CD4-positive, alpha-beta memory T cell (primary cell): ENCODE data around the gene KCTD5. TPM values are rescaled to one million over a fixed set of nuclear protein-coding genes. Genes with fewer than 3 reads are reported as not detected.
"Not testable (repeated sequence)": the region's sequence is repeated elsewhere in the genome, so short reads cannot be mapped to it uniquely, and the experiment has no call there.

Experiments used
- CTCF ChIA-PET: fragments of 350-600 bp; sonication (Branson Sonifier 250); formaldehyde crosslinking; loops from one replicate; lab custom pipeline; 2021; ENCODE audit warnings: inconsistent platforms; ENCODE audit not compliant: partially characterized antibody; lab: Charles Lee
- POLR2A ChIA-PET: fragments of 350-600 bp; sonication (Branson Sonifier 250); formaldehyde crosslinking; loops from one replicate; lab custom pipeline; 2021; ENCODE audit not compliant: partially characterized antibody; lab: Charles Lee
- DNase-seq, 5 donors: peaks; one replicate each; pipeline versions ENCODE4 v3.0.0 to v3.0.0-alpha.2; 2020 to 2022; ENCODE audit warnings: mixed read lengths in 1 of 5
- H3K27ac ChIP-seq: one replicate; pipeline ENCODE4 v1.7.0; 2013; ENCODE audit warnings: low read depth, low read length
- H3K27me3 ChIP-seq: 2 replicates; pipeline ENCODE4 v1.7.0; 2013; ENCODE audit warnings: mild to moderate bottlenecking, low read length, moderate library complexity; ENCODE audit not compliant: insufficient read depth
- H3K36me3 ChIP-seq: 2 replicates; pipeline ENCODE4 v1.7.0; 2013; ENCODE audit warnings: mild to moderate bottlenecking, low read length, moderate library complexity; ENCODE audit not compliant: insufficient read depth
- H3K4me1 ChIP-seq: 2 replicates; pipeline ENCODE4 v1.7.0; 2013; ENCODE audit warnings: mild to moderate bottlenecking, low read length, moderate library complexity; ENCODE audit not compliant: insufficient read depth
- H3K4me3 ChIP-seq, 2 donors: one replicate each; pipeline ENCODE4 v1.7.0; 2013; ENCODE audit warnings: low read length in 2 of 2, mild to moderate bottlenecking in 1 of 2
- H3K9me3 ChIP-seq, 2 donors: one replicate each; pipeline ENCODE4 v1.7.0; 2013; ENCODE audit warnings: low read length in 2 of 2, control low read depth in 1 of 2; ENCODE audit not compliant: control insufficient read depth in 1 of 2
- H3K27ac Mint-ChIP-seq, 7 donors: one replicate each; pipeline ENCODE4 v1.8.0; 2020 to 2021; ENCODE audit warnings: mixed read lengths in 7 of 7, mild to moderate bottlenecking in 6 of 7, inconsistent platforms in 3 of 7, moderate library complexity in 3 of 7
- H3K27me3 Mint-ChIP-seq, 2 donors: one replicate each; pipeline ENCODE4 v1.8.0; 2020 to 2021; ENCODE audit warnings: mixed read lengths in 2 of 2
- H3K36me3 Mint-ChIP-seq, 2 donors: one replicate each; pipeline ENCODE4 v1.8.0; 2020 to 2021; ENCODE audit warnings: mixed read lengths in 2 of 2, inconsistent platforms in 1 of 2, mild to moderate bottlenecking in 1 of 2
- H3K4me1 Mint-ChIP-seq, 4 donors: one replicate each; pipeline ENCODE4 v1.8.0; 2020 to 2021; ENCODE audit warnings: mixed read lengths in 4 of 4, mild to moderate bottlenecking in 1 of 4
- H3K4me3 Mint-ChIP-seq, 8 donors: one replicate each; pipeline ENCODE4 v1.8.0; 2020 to 2021; ENCODE audit warnings: mixed read lengths in 8 of 8, mild to moderate bottlenecking in 7 of 8, moderate library complexity in 6 of 8, inconsistent platforms in 3 of 8
- H3K9me3 Mint-ChIP-seq, 8 donors: one replicate each; pipeline ENCODE4 v1.8.0; 2020 to 2021; ENCODE audit warnings: mixed read lengths in 8 of 8, mild to moderate bottlenecking in 5 of 8, inconsistent platforms in 3 of 8, moderate library complexity in 1 of 8
- intact Hi-C: fragments of 100-400 bp; cut with micrococcal nuclease; formaldehyde crosslinking; loops from one replicate; pipeline ENCODE4 v1.15.1; 2023
- polyA plus RNA-seq, 2 donors: library from polyadenylated mRNA; unstranded; fragments of 300-500 nt; fragmentation: Illumina TruSeq; gene quantifications; one replicate each; pipeline ENCODE4 v1.2.3, GENCODE V29; 2021
- total RNA-seq, 2 experiments: library from RNA; stranded (reverse); gene quantifications; one replicate each; pipeline ENCODE4 v1.2.3, GENCODE V29; 2021

The KCTD5 gene
- total and polyA plus RNA-seq, 4 experiments from 2014 or later, result 19.6 to 27.1 (median 24.6) TPM

GRCh38 chr16:2663553-2664546, 18.5 kb upstream of the KCTD5 start:
- H3K27ac Mint-ChIP-seq, result peak overlapping the region in 6 of 7 donors; percentile 76 to 93 (median 91)
- DNase-seq, result peak in 3 of 5 donors; percentile 27 to 86 (median 34)
- POLR2A ChIA-PET, result interaction anchor here (0.6 to 1.9 kb wide), 2 partner anchors 9 to 204 kb away, joined by 3 to 9 read pairs; no protein-coding TSS in a partner anchor

DNA sequence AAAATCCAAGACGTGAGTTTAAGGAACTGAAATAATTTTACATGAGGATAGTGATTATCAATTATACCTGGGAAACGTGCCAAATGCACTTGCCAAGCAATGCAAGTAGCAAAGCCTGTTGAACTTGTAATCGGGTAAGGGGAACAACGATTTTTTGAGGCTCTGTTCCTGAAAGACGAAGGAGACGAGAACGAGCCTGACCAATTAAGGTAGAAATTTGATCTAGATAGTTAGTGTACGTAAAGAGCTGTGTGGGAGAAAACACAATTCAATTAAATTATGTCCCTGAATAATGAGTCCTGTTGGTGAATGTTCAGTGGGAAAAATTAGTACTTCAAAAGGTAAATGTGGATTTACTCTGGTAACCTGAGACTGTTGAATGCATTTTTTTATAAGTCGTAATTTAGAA, 17.7 kb upstream of the KCTD5 start:
- H3K4me1 Mint-ChIP-seq, result peaks cover 30 to 70% (median 46%) of the 10 kb centered on the region in 4 donors
- DNase-seq, result no peak

More at GRCh38 chr16:2663553-2664546, 18.5 kb upstream of the KCTD5 start:
- no peaks in the 10 kb centered on the region for H3K9me3 ChIP-seq
- peak overlapping the region; percentile 58 for H3K27ac ChIP-seq
- CTCF ChIA-PET, result no interaction called here
- Mint-ChIP-seq H3K4me1 (peaks cover 30 to 66% (median 43%) of the 10 kb centered on the region in 4 donors), H3K4me3 (peak overlapping the region in 5 of 8 donors; percentile 61 to 84 (median 70)), H3K27me3 (no peaks in the 10 kb centered on the region), H3K36me3 (peaks cover 16 to 31% of the 10 kb centered on the region in 2 donors), H3K9me3 (no peaks in the 10 kb centered on the region)
- peaks cover 13% of the 10 kb centered on the region for H3K4me1 ChIP-seq
- H3K36me3 ChIP-seq, result no peaks in the 10 kb centered on the region
- no peaks in the 10 kb centered on the region for H3K27me3 ChIP-seq
- intact Hi-C loops, result no loop called here
- H3K4me3 ChIP-seq, result peak overlapping the region in 1 of 2 donors; percentile 22

GRCh38 chr16:2666671-2667070, 15.7 kb upstream of the KCTD5 start:
- H3K27ac Mint-ChIP-seq, H3K36me3 ChIP-seq, H3K4me3 ChIP-seq, H3K4me3 Mint-ChIP-seq, intact Hi-C loops, H3K27me3 ChIP-seq, CTCF ChIA-PET, H3K27ac ChIP-seq, DNase-seq, POLR2A ChIA-PET, H3K9me3 Mint-ChIP-seq, H3K9me3 ChIP-seq, H3K27me3 Mint-ChIP-seq: not testable (repeated sequence)
- Mint-ChIP-seq H3K4me1 (peaks cover 27 to 67% (median 48%) of the 10 kb centered on the region in 4 donors), H3K36me3 (peaks cover 18 to 34% of the 10 kb centered on the region in 2 donors)
- H3K4me1 ChIP-seq, result peaks cover 19% of the 10 kb centered on the region

More for the DNA sequence above, 17.7 kb upstream of the KCTD5 start:
- Histone ChIP-seq H3K27ac (peak overlapping the region; percentile 58), H3K27me3 (no peaks in the 10 kb centered on the region), H3K4me1 (peaks cover 13% of the 10 kb centered on the region), H3K36me3 (no peaks in the 10 kb centered on the region), H3K4me3 (no peak overlapping the region), H3K9me3 (no peaks in the 10 kb centered on the region)
- H3K27ac Mint-ChIP-seq, result peak overlapping the region in 6 of 7 donors; percentile 3 to 93 (median 82)
- no peaks in the 10 kb centered on the region for H3K9me3 Mint-ChIP-seq
- peaks cover 18 to 31% of the 10 kb centered on the region in 2 donors for H3K36me3 Mint-ChIP-seq
- ChIA-PET POLR2A (interaction anchor here (1.9 kb wide), 1 partner anchor 9 kb away, joined by 9 read pairs; no protein-coding TSS in a partner anchor), CTCF (no interaction called here)
- intact Hi-C loops, result no loop called here
- no peaks in the 10 kb centered on the region for H3K27me3 Mint-ChIP-seq
- H3K4me3 Mint-ChIP-seq, result peak overlapping the region in 1 of 8 donors; percentile 4

DNA sequence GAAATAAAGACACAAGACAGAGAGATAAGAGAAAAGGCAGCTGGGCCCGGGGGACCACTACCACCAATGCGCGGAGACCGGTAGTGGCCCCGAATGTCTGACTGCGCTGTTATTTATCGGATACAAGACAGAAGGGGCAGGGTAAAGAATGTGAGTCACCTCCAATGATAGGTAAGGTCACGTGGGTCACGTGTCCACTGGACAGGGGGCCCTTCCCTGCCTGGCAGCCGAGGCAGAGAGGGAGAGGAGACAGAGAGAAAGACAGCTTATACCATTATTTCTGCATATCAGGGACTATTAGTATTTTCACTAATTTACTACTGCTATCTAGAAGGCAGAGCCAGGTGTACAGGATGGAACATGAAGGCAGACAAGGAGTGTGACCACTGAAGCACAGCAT, 12.7 kb upstream of the KCTD5 start:
- CTCF ChIA-PET, result interaction anchor here (1.6 kb wide), 1 partner anchor 8 kb away, joined by 5 read pairs; no protein-coding TSS in a partner anchor
- peaks cover 21% of the 10 kb centered on the region for H3K4me1 ChIP-seq
- H3K27me3 ChIP-seq, H3K4me3 ChIP-seq, H3K9me3 Mint-ChIP-seq, H3K9me3 ChIP-seq, intact Hi-C loops, H3K27me3 Mint-ChIP-seq, H3K36me3 ChIP-seq, H3K27ac ChIP-seq, DNase-seq: not testable (repeated sequence)
- POLR2A ChIA-PET, result interaction anchor here (1.0 kb wide), 1 partner anchor 13 kb away, joined by 5 read pairs; the partner anchor contains the start of gene KCTD5
- Mint-ChIP-seq H3K36me3 (peaks cover 14 to 24% of the 10 kb centered on the region in 2 donors), H3K4me3 (peak overlapping the region in 2 of 8 donors; percentile 26 to 53), H3K4me1 (peaks cover 15 to 50% (median 34%) of the 10 kb centered on the region in 4 donors), H3K27ac (peak overlapping the region in 3 of 7 donors; percentile 64 to 85 (median 72))

- H3K27me3 ChIP-seq, H3K27me3 Mint-ChIP-seq, H3K36me3 ChIP-seq, H3K27ac ChIP-seq, H3K4me3 ChIP-seq, H3K9me3 ChIP-seq, H3K9me3 Mint-ChIP-seq: not testable (repeated sequence)
- Mint-ChIP-seq H3K4me3 (peak overlapping the region in 6 of 8 donors; percentile 26 to 81 (median 62)), H3K4me1 (peaks cover 14 to 48% (median 30%) of the 10 kb centered on the region in 4 donors), H3K27ac (peak overlapping the region in 6 of 7 donors; percentile 13 to 85 (median 64)), H3K36me3 (peaks cover 14 to 24% of the 10 kb centered on the region in 2 donors)
- intact Hi-C loops, result loop anchor here (5.0 kb wide), 1 partner anchor 158 kb away; the partner anchor contains the start of gene ATP6V0C
- H3K4me1 ChIP-seq, result peaks cover 21% of the 10 kb centered on the region
- DNase-seq, result peak; percentile 38 to 69 (median 51)
- ChIA-PET POLR2A (interaction anchor here (1.0 kb wide), 1 partner anchor 12 kb away, joined by 5 read pairs; the partner anchor contains the start of gene KCTD5), CTCF (interaction anchor here (1.6 kb wide), 1 partner anchor 9 kb away, joined by 5 read pairs; no protein-coding TSS in a partner anchor)
Measured at GRCh38 chr16:2670017-2670416, 12.3 kb upstream of the KCTD5 start.

- H3K27ac ChIP-seq, DNase-seq, H3K4me3 ChIP-seq, H3K27me3 ChIP-seq, H3K9me3 Mint-ChIP-seq, H3K9me3 ChIP-seq, H3K36me3 ChIP-seq, POLR2A ChIA-PET, H3K27me3 Mint-ChIP-seq, CTCF ChIA-PET: not testable (repeated sequence)
- Mint-ChIP-seq H3K36me3 (peaks cover 14 to 24% of the 10 kb centered on the region in 2 donors), H3K27ac (peak overlapping the region in 2 of 7 donors; percentile 30 to 37), H3K4me1 (peaks cover 14 to 49% (median 28%) of the 10 kb centered on the region in 4 donors), H3K4me3 (peak overlapping the region in 2 of 8 donors; percentile 29 to 49)
- H3K4me1 ChIP-seq, result peaks cover 21% of the 10 kb centered on the region
- intact Hi-C loops, result loop anchor here (5.0 kb wide), 1 partner anchor 159 kb away; the partner anchor contains the start of gene ATP6V0C
Measured at GRCh38 chr16:2671193-2671592, 11.1 kb upstream of the KCTD5 start.
